ENCODE data around the gene HNMT.

GRCh38 chr2:137937778-137938177 is 26.5 kb upstream of the HNMT start:
- TF ChIP-seq CTCF (IDR thresholded peaks at IDR 0.05; ENCODE audit: borderline replicate concordance, extremely low read depth, low read length, poor library complexity, severe bottlenecking): no peak
- no peak for TF ChIP-seq EZH2 (IDR thresholded peaks at IDR 0.05; ENCODE audit: borderline replicate concordance, low read depth, low read length, severe bottlenecking)

Measured in DND-41 (cell line).